PC-3 (cell line): ENCODE measurements around the gene ZEB2.

Source experiments
- EZH2 ChIP-seq: fragments of 300-600 bp; sonication (generic); IDR thresholded peaks from one replicate; pipeline ENCODE4 v1.6.1; 2017; ENCODE audit warnings: antibody characterized with exemption, mild to moderate bottlenecking, low read length; ENCODE audit not compliant: unreplicated experiment
- EZH2phosphoT487 ChIP-seq: fragments of 300-600 bp; sonication (generic); IDR thresholded peaks from 2 replicates; pipeline ENCODE4 v1.6.1; 2018; ENCODE audit warnings: mild to moderate bottlenecking, antibody characterized with exemption, low read length, borderline replicate concordance
- TF ChIP-seq, protein P1 (sequence below): fragments of 300-600 bp; sonication (generic); conservative IDR thresholded peaks from 2 replicates; pipeline ENCODE4 v1.5.1; 2017; ENCODE audit warnings: antibody characterized with exemption, low read depth, mild to moderate bottlenecking, low read length

DNA sequence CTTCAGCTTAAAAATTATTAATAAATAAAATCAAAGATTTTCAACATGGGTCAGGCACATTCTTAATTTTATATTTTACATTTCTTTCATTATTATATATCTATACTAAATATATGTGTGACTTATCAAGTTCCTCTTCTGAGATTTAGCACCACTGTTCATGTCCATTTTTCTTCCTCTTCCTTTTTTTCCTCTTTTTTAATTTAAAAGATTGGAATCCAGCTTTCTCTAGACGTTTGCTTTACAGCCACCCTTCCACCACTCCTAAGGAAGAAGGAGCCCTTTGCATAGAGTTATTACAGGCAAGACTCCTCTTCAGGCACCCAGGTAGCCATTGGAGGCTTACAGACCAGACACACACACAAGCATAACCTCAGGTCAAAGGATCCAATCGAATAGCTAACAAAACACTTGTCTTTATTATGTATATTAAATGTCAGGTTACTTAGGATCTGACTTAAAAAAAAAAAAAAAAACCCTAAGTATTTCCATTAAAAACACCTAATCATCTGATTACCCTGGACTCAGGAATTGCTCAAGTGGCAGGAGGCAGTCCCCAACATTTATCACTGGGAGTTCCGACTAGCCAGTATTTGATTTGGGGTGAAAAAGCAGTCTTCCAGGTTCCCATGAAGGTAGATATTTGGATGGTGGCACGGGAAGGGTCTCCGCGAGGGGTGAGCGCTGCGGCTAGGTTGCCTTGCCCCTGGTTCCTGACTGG is 2.4 kb upstream of the ZEB2 start:
- TF ChIP-seq, protein P1, sequence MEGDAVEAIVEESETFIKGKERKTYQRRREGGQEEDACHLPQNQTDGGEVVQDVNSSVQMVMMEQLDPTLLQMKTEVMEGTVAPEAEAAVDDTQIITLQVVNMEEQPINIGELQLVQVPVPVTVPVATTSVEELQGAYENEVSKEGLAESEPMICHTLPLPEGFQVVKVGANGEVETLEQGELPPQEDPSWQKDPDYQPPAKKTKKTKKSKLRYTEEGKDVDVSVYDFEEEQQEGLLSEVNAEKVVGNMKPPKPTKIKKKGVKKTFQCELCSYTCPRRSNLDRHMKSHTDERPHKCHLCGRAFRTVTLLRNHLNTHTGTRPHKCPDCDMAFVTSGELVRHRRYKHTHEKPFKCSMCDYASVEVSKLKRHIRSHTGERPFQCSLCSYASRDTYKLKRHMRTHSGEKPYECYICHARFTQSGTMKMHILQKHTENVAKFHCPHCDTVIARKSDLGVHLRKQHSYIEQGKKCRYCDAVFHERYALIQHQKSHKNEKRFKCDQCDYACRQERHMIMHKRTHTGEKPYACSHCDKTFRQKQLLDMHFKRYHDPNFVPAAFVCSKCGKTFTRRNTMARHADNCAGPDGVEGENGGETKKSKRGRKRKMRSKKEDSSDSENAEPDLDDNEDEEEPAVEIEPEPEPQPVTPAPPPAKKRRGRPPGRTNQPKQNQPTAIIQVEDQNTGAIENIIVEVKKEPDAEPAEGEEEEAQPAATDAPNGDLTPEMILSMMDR: no peak
- TF ChIP-seq EZH2 (no peak), EZH2phosphoT487 (no peak)
